Thyroid gland (tissue), 4 donors: Measurements from ENCODE around the gene RAB27B.

Experiments
- CTCF ChIP-seq, 6 experiments: fragments of 200-600 bp in 3 of 6; fragments of 450-650 bp in 3 of 6; sonication (generic) in 3 of 6; IDR thresholded peaks; one replicate each; pipeline ENCODE4 v1.5.1; 2016 to 2019; ENCODE audit warnings: antibody characterized with exemption in 6 of 6, mild to moderate bottlenecking in 2 of 6, inconsistent platforms in 1 of 6, moderate library complexity in 1 of 6
- POLR2A ChIP-seq, 2 donors: fragments of 450-650 bp; IDR thresholded peaks; one replicate each; pipeline ENCODE4 v1.6.1; 2017; ENCODE audit warnings: antibody characterized with exemption in 2 of 2, mild to moderate bottlenecking in 2 of 2, moderate library complexity in 1 of 2

GRCh38 chr18:54798186-54798585 is 30.1 kb upstream of the RAB27B start:
- TF ChIP-seq CTCF (IDR thresholded peaks at IDR 0.05) (no peak), POLR2A (IDR thresholded peaks at IDR 0.05) (no peak)
